HUES64 (cell line): Measurements from ENCODE around the gene MYL5.
"Not testable (repeated sequence)": the region's sequence is repeated elsewhere in the genome, so short reads cannot be mapped to it uniquely, and the experiment has no call there.

Source experiments
- H3K27ac ChIP-seq: 2 replicates; pipeline ENCODE4 v1.7.0; 2013; ENCODE audit warnings: low read depth, low read length, inconsistent platforms
- H3K27me3 ChIP-seq: 2 replicates; pipeline ENCODE4 v1.6.1; 2013; ENCODE audit warnings: mild to moderate bottlenecking, low read length; ENCODE audit not compliant: insufficient read depth
- H3K36me3 ChIP-seq: 2 replicates; pipeline ENCODE4 v1.6.1; 2013; ENCODE audit warnings: mild to moderate bottlenecking, low read length; ENCODE audit not compliant: insufficient read depth
- H3K4me1 ChIP-seq: 2 replicates; pipeline ENCODE4 v1.6.1; 2013; ENCODE audit warnings: mild to moderate bottlenecking, low read length, moderate library complexity; ENCODE audit not compliant: insufficient read depth
- H3K4me3 ChIP-seq: 2 replicates; pipeline ENCODE4 v1.5.1; 2013; ENCODE audit warnings: mild to moderate bottlenecking, low read length, moderate library complexity
- H3K9ac ChIP-seq: 2 replicates; pipeline ENCODE4 v1.6.1; 2013; ENCODE audit warnings: mild to moderate bottlenecking, low read depth, low read length
- H3K9me3 ChIP-seq: 2 replicates; pipeline ENCODE4 v1.6.1; 2013; ENCODE audit warnings: low read depth, low read length; ENCODE audit not compliant: insufficient read depth
- WGBS: fragments of 150-250, 120-280 bp; methylation state at CpG from one replicate; pipeline ENCODE4 v1.1.7; 2013; ENCODE audit warnings: missing lambda C conversion rate; 5-methylcytosine and 5-hydroxymethylcytosine counted together

MYL5 gene

GRCh38 chr4:642366-642765 is 32.0 kb upstream of the MYL5 start:
- not testable (repeated sequence) for H3K4me1 ChIP-seq, H3K9ac ChIP-seq, H3K27ac ChIP-seq, H3K4me3 ChIP-seq, H3K27me3 ChIP-seq, H3K36me3 ChIP-seq, H3K9me3 ChIP-seq
- 92% methylated on average over 5 of the region's 6 CpGs for WGBS

GRCh38 chr4:646460-646859 is 27.9 kb upstream of the MYL5 start:
- Histone ChIP-seq H3K4me3 (no peak overlapping the region), H3K36me3 (no peaks in the 10 kb centered on the region), H3K27me3 (no peaks in the 10 kb centered on the region), H3K4me1 (no peaks in the 10 kb centered on the region; the same call in 1 of the 2 replicates), H3K27ac (no peak overlapping the region), H3K9ac (no peak overlapping the region), H3K9me3 (no peaks in the 10 kb centered on the region)
- WGBS: 96% methylated on average over 32 of the region's 32 CpGs

- no peaks in the 10 kb centered on the region for H3K27me3 ChIP-seq
- H3K9ac ChIP-seq: no peak overlapping the region
- H3K27ac ChIP-seq: no peak overlapping the region
- H3K4me3 ChIP-seq: no peak overlapping the region
- no peaks in the 10 kb centered on the region; the same call in 1 of the 2 replicates for H3K4me1 ChIP-seq
- H3K36me3 ChIP-seq: no peaks in the 10 kb centered on the region
- WGBS: 83% methylated on average over 13 of the region's 13 CpGs
- H3K9me3 ChIP-seq: no peaks in the 10 kb centered on the region
These were observed 26.9 kb upstream of the MYL5 start for GRCh38 chr4:647481-647880.

GRCh38 chr4:648579-649292 is 25.6 kb upstream of the MYL5 start:
- no peaks in the 10 kb centered on the region for H3K9me3 ChIP-seq
- H3K4me3 ChIP-seq: no peak overlapping the region
- 78% methylated on average over 28 of the region's 28 CpGs for WGBS

GRCh38 chr4:649293-649625 is 25.1 kb upstream of the MYL5 start:
- H3K27ac ChIP-seq: no peak overlapping the region
- no peak overlapping the region for H3K4me3 ChIP-seq
- no peaks in the 10 kb centered on the region for H3K27me3 ChIP-seq
- WGBS: 91% methylated on average over 7 of the region's 7 CpGs
- no peaks in the 10 kb centered on the region for H3K36me3 ChIP-seq
- no peaks in the 10 kb centered on the region; the same call in 1 of the 2 replicates for H3K4me1 ChIP-seq
- H3K9ac ChIP-seq: no peak overlapping the region
- H3K9me3 ChIP-seq: no peaks in the 10 kb centered on the region

More at GRCh38 chr4:648579-649292, 25.6 kb upstream of the MYL5 start:
- Histone ChIP-seq H3K27me3 (no peaks in the 10 kb centered on the region), H3K36me3 (no peaks in the 10 kb centered on the region), H3K9ac (no peak overlapping the region), H3K27ac (no peak overlapping the region), H3K4me1 (no peaks in the 10 kb centered on the region; the same call in 1 of the 2 replicates)

- no peaks in the 10 kb centered on the region for H3K36me3 ChIP-seq
- no peak overlapping the region for H3K9ac ChIP-seq
- H3K9me3 ChIP-seq: no peaks in the 10 kb centered on the region
- H3K4me3 ChIP-seq: no peak overlapping the region
- H3K27me3 ChIP-seq: no peaks in the 10 kb centered on the region
- H3K27ac ChIP-seq: no peak overlapping the region
- no peaks in the 10 kb centered on the region; the same call in 1 of the 2 replicates for H3K4me1 ChIP-seq
- WGBS: 96% methylated on average over 13 of the region's 13 CpGs
These were observed 24.5 kb upstream of the MYL5 start for GRCh38 chr4:649751-650310.

- no peak overlapping the region for H3K4me3 ChIP-seq
- no peaks in the 10 kb centered on the region for H3K27me3 ChIP-seq
- H3K36me3 ChIP-seq: no peaks in the 10 kb centered on the region
- 91% methylated on average over 18 of the region's 18 CpGs for WGBS
- no peaks in the 10 kb centered on the region for H3K9me3 ChIP-seq
- H3K4me1 ChIP-seq: no peaks in the 10 kb centered on the region; the same call in 1 of the 2 replicates
- no peak overlapping the region for H3K27ac ChIP-seq
- H3K9ac ChIP-seq: no peak overlapping the region
These were observed 23.9 kb upstream of the MYL5 start for GRCh38 chr4:650461-650860.

GRCh38 chr4:650951-651883 is 23.1 kb upstream of the MYL5 start:
- H3K4me1 ChIP-seq: no peaks in the 10 kb centered on the region; the same call in 1 of the 2 replicates
- H3K9ac ChIP-seq: no peak overlapping the region
- H3K9me3 ChIP-seq: no peaks in the 10 kb centered on the region
- no peak overlapping the region for H3K4me3 ChIP-seq
- WGBS: 85% methylated on average over 49 of the region's 49 CpGs
- no peaks in the 10 kb centered on the region for H3K36me3 ChIP-seq
- no peaks in the 10 kb centered on the region for H3K27me3 ChIP-seq
- no peak overlapping the region for H3K27ac ChIP-seq

- WGBS: 89% methylated on average over 24 of the region's 24 CpGs
- Histone ChIP-seq H3K36me3 (no peaks in the 10 kb centered on the region), H3K27me3 (no peaks in the 10 kb centered on the region), H3K9ac (no peak overlapping the region), H3K4me3 (no peak overlapping the region), H3K9me3 (no peaks in the 10 kb centered on the region), H3K27ac (no peak overlapping the region), H3K4me1 (no peaks in the 10 kb centered on the region; the same call in 1 of the 2 replicates)
These were observed 22.3 kb upstream of the MYL5 start for GRCh38 chr4:651884-652642.

- no peak overlapping the region for H3K27ac ChIP-seq
- no peak overlapping the region for H3K9ac ChIP-seq
- WGBS: 93% methylated on average over 35 of the region's 35 CpGs
- H3K9me3 ChIP-seq: no peaks in the 10 kb centered on the region
- H3K36me3 ChIP-seq: no peaks in the 10 kb centered on the region
- H3K4me3 ChIP-seq: no peak overlapping the region
- no peaks in the 10 kb centered on the region; the same call in 1 of the 2 replicates for H3K4me1 ChIP-seq
- no peaks in the 10 kb centered on the region for H3K27me3 ChIP-seq
These were observed 21.1 kb upstream of the MYL5 start for GRCh38 chr4:653080-653821.
